Endothelial cell of umbilical vein (primary cell): Measurements from ENCODE around the gene STIM1. TPM values are rescaled to one million over a fixed set of nuclear protein-coding genes. Genes with fewer than 3 reads are reported as not detected.
"Not testable (repeated sequence)": the region's sequence is repeated elsewhere in the genome, so short reads cannot be mapped to it uniquely, and the experiment has no call there.

ENCODE experiments used
- BruUV-seq: library from RNA; stranded (reverse); fragments of 400-500 nt; replicated peaks from 2 replicates; lab custom pipeline; 2021; lab: Mats Ljungman, UMichigan
- CTCF ChIA-PET: fragments of 300-600, 350-600 bp; sonication (Branson Sonifier 250); formaldehyde crosslinking; loops from one replicate; lab custom pipeline; 2021; ENCODE audit warnings: antibody characterized with exemption, inconsistent platforms; lab: Charles Lee
- POLR2A ChIA-PET: fragments of 300-600, 350-600 bp; sonication (Branson Sonifier 250); formaldehyde crosslinking; loops from one replicate; lab custom pipeline; 2021; ENCODE audit warnings: antibody characterized with exemption, inconsistent platforms; lab: Charles Lee
- DNase-seq: peaks from one replicate; pipeline ENCODE4 v3.0.0-alpha.2; 2011; ENCODE audit warnings: low read depth, low spot score
- FAIRE-seq: peaks from 2 replicates; lab custom pipeline; 2011; peaks lifted over from hg19 to GRCh38; lab: Jason Lieb, UNC
- H2AFZ ChIP-seq: 2 replicates; pipeline ENCODE4 v1.6.0; 2012; ENCODE audit warnings: low read depth, low read length, control low read depth, inconsistent platforms
- H3K27ac ChIP-seq: 2 replicates; pipeline ENCODE4 v1.5.1; 2011; ENCODE audit warnings: low read depth, mild to moderate bottlenecking, control low read depth, low read length, moderate library complexity; ENCODE audit not compliant: insufficient read depth
- H3K27me3 ChIP-seq, 2 experiments: 2 replicates each; pipeline versions ENCODE4 v1.6.0 to v1.6.1; 2011; ENCODE audit warnings: low read length in 2 of 2, mixed read lengths in 1 of 2; ENCODE audit not compliant: control insufficient read depth in 2 of 2, insufficient read depth in 2 of 2
- H3K36me3 ChIP-seq, 2 experiments: 2 replicates in 1 of 2; 3 replicates in 1 of 2; pipeline ENCODE4 v1.5.1; 2011; ENCODE audit warnings: low read length in 2 of 2, mild to moderate bottlenecking in 1 of 2, moderate library complexity in 1 of 2; ENCODE audit not compliant: control insufficient read depth in 2 of 2, insufficient read depth in 2 of 2; ENCODE audit errors: extremely low read depth in 1 of 2
- H3K4me1 ChIP-seq: 3 replicates; pipeline ENCODE4 v1.5.1; 2011; ENCODE audit warnings: mild to moderate bottlenecking, low read length; ENCODE audit not compliant: control insufficient read depth, insufficient read depth; ENCODE audit errors: extremely low read depth
- H3K4me2 ChIP-seq: 2 replicates; pipeline ENCODE4 v1.6.1; 2011; ENCODE audit warnings: low read length, control low read depth, mixed read lengths; ENCODE audit not compliant: insufficient read depth
- H3K4me3 ChIP-seq, 3 experiments: fragments of 200-600 bp in 1 of 3; sonication (generic), shearing (Covaris generic) in 1 of 3; replicated peaks in 1 of 3; 2 replicates each; pipeline ENCODE4 v1.5.1; 2011 to 2016; ENCODE audit warnings: control low read depth in 3 of 3, low read length in 3 of 3, mild to moderate bottlenecking in 2 of 3, inconsistent platforms in 1 of 3, low read depth in 1 of 3, moderate library complexity in 1 of 3; ENCODE audit not compliant: insufficient read depth in 1 of 3
- H3K79me2 ChIP-seq: 2 replicates; pipeline ENCODE4 v1.6.0; 2012; ENCODE audit warnings: low read length, inconsistent platforms; ENCODE audit not compliant: control insufficient read depth, insufficient read depth
- H3K9ac ChIP-seq: replicated peaks from 2 replicates; pipeline ENCODE3; 2011; ENCODE audit warnings: low read length, control low read depth; ENCODE audit not compliant: insufficient read depth; ENCODE audit errors: extremely low read depth
- H3K9me1 ChIP-seq: replicated peaks from 3 replicates; pipeline ENCODE4 v1.6.0; 2011; ENCODE audit warnings: mild to moderate bottlenecking, low read length; ENCODE audit not compliant: control insufficient read depth, insufficient read depth; ENCODE audit errors: extremely low read depth
- H3K9me3 ChIP-seq: replicated peaks from 2 replicates; pipeline ENCODE4 v1.5.1; 2012; ENCODE audit warnings: low read length, inconsistent platforms; ENCODE audit not compliant: control insufficient read depth, insufficient read depth
- H4K20me1 ChIP-seq: replicated peaks from 2 replicates; pipeline ENCODE3; 2011; ENCODE audit warnings: mild to moderate bottlenecking, low read length; ENCODE audit not compliant: control insufficient read depth, insufficient read depth; ENCODE audit errors: extremely low read depth
- EZH2 ChIP-seq: IDR thresholded peaks from 2 replicates; pipeline ENCODE4 v1.6.1; 2012; ENCODE audit warnings: borderline replicate concordance, low read depth, mild to moderate bottlenecking, moderate library complexity, low read length, inconsistent platforms; ENCODE audit not compliant: severe bottlenecking
- dilution Hi-C: fragments of 300-500 bp; cut with MboI; formaldehyde crosslinking; loops from one replicate; pipeline ENCODE4 v1.15.0; 2019; ENCODE audit warnings: low sequenced_read_pairs; ENCODE audit not compliant: extremely low pct_ligation_motif_present
- intact Hi-C: fragments of 100-400 bp; cut with micrococcal nuclease; formaldehyde crosslinking; loops from one replicate; pipeline ENCODE4 v1.10.0; 2022
- polyA plus RNA-seq, 4 experiments: library from polyadenylated mRNA; depleted of rRNA in 3 of 4; stranded (reverse) in 3 of 4; unstranded in 1 of 4; fragments of >200 nt; gene quantifications; 2 replicates each; pipeline versions ENCODE4 v1.2.1 to v1.2.3, GENCODE V29; 2011 to 2012; ENCODE audit warnings: missing spikeins in 1 of 4
- total RNA-seq: library from RNA; stranded (reverse); gene quantifications from 2 replicates; pipeline ENCODE4 v1.2.3, GENCODE V29; 2021

The STIM1 gene
- total and polyA plus RNA-seq, 2 donors (not counting 3 experiments of a cell fraction or from before 2014, with no cell fraction given) = 32.7 to 33.4 TPM

- H3K36me3 ChIP-seq = no peaks in the 10 kb centered on the region
- no peak for DNase-seq
- H3K27ac ChIP-seq = no peak overlapping the region
- TF ChIP-seq EZH2 = no peak
- no peak overlapping the region for H3K4me3 ChIP-seq
- intact Hi-C loops = no loop called here
- no peak overlapping the region for H3K4me2 ChIP-seq
- H4K20me1 ChIP-seq = no peaks in the 10 kb centered on the region
- no TSS peak for BruUV-seq
- H2AFZ ChIP-seq = no peak overlapping the region
- no peaks in the 10 kb centered on the region for H3K4me1 ChIP-seq
- FAIRE-seq = no peak
- POLR2A ChIA-PET = no interaction called here
- dilution Hi-C loops = no loop called here
- no peaks in the 10 kb centered on the region for H3K9me3 ChIP-seq
- H3K27me3 ChIP-seq = no peaks in the 10 kb centered on the region
- no peaks in the 10 kb centered on the region for H3K9me1 ChIP-seq
- CTCF ChIA-PET = interaction anchor here (0.7 to 2.7 kb wide), 4 partner anchors 10 to 153 kb away, joined by 3 to 11 read pairs (median 6); partner anchors contain the start of gene STIM1
- no peak overlapping the region for H3K9ac ChIP-seq
- H3K79me2 ChIP-seq = no peaks in the 10 kb centered on the region
These were observed 152.7 kb downstream of the STIM1 start for GRCh38 chr11:4008116-4008515.

GRCh38 chr11:4016602-4017001 is 161.1 kb downstream of the STIM1 start:
- H3K9me1 ChIP-seq, POLR2A ChIA-PET, H4K20me1 ChIP-seq, H3K4me2 ChIP-seq, H3K27me3 ChIP-seq, intact Hi-C loops, FAIRE-seq, BruUV-seq, H3K79me2 ChIP-seq, H3K36me3 ChIP-seq, H3K4me3 ChIP-seq, DNase-seq, H3K27ac ChIP-seq, H3K9me3 ChIP-seq, H3K4me1 ChIP-seq, dilution Hi-C loops, H3K9ac ChIP-seq, H2AFZ ChIP-seq: not testable (repeated sequence)
- CTCF ChIA-PET = interaction anchor here (1.2 to 2.1 kb wide), 2 partner anchors 20 to 162 kb away, joined by 3 to 7 read pairs; partner anchors contain the start of gene STIM1
